ENCODE measurements around the gene SERPINB12. TPM values are rescaled to one million over a fixed set of nuclear protein-coding genes. Genes with fewer than 3 reads are reported as not detected.

SERPINB12 gene
- total RNA-seq, 1 experiment from 2014 or later = not detected

- DNase-seq (ENCODE audit: low read depth, low spot score) = no peak
- Histone ChIP-seq H3K9me3 (ENCODE audit: control insufficient read depth, insufficient read depth, low read depth, low read length) (no peaks in the 10 kb centered on the region), H3K27ac (ENCODE audit: low read length) (no peak overlapping the region), H3K36me3 (ENCODE audit: control insufficient read depth, insufficient read depth, low read length) (no peaks in the 10 kb centered on the region), H3K4me3 (ENCODE audit: low read depth in 2 of 2, low read length in 2 of 2) (no peak overlapping the region), H3K27me3 (ENCODE audit: control insufficient read depth, insufficient read depth, low read length) (no peaks in the 10 kb centered on the region), H3K4me1 (ENCODE audit: control insufficient read depth, insufficient read depth, low read length) (no peaks in the 10 kb centered on the region)
- intact Hi-C loops (cut with micrococcal nuclease; ENCODE audit: unreplicated experiment) (no loop called here), in situ Hi-C loops (cut with HindIII; ENCODE audit: low pct_unique_long_range_greater_than_20kb, low sequenced_read_pairs) (no loop called here)
- POLR2A ChIA-PET = no interaction called here
- ATAC-seq = no peak
- no TSS peak for BruUV-seq (replicated peaks)
- TF ChIP-seq, protein P1, sequence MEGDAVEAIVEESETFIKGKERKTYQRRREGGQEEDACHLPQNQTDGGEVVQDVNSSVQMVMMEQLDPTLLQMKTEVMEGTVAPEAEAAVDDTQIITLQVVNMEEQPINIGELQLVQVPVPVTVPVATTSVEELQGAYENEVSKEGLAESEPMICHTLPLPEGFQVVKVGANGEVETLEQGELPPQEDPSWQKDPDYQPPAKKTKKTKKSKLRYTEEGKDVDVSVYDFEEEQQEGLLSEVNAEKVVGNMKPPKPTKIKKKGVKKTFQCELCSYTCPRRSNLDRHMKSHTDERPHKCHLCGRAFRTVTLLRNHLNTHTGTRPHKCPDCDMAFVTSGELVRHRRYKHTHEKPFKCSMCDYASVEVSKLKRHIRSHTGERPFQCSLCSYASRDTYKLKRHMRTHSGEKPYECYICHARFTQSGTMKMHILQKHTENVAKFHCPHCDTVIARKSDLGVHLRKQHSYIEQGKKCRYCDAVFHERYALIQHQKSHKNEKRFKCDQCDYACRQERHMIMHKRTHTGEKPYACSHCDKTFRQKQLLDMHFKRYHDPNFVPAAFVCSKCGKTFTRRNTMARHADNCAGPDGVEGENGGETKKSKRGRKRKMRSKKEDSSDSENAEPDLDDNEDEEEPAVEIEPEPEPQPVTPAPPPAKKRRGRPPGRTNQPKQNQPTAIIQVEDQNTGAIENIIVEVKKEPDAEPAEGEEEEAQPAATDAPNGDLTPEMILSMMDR (IDR thresholded peaks at IDR 0.05) = no peak
- CTCF ChIA-PET = interaction anchor here (0.7 kb wide), 1 partner anchor 25 kb away, joined by 5 read pairs; no protein-coding TSS in a partner anchor
These were observed 62.8 kb downstream of the SERPINB12 start for GRCh38 chr18:63604791-63605567.

GRCh38 chr18:63606526-63606925 is 64.4 kb downstream of the SERPINB12 start:
- in situ Hi-C loops (cut with HindIII; ENCODE audit: low pct_unique_long_range_greater_than_20kb, low sequenced_read_pairs) = no loop called here
- H3K9me3 ChIP-seq (ENCODE audit: control insufficient read depth, insufficient read depth, low read depth, low read length) = no peaks in the 10 kb centered on the region
- H3K36me3 ChIP-seq (ENCODE audit: control insufficient read depth, insufficient read depth, low read length) = no peaks in the 10 kb centered on the region
- TF ChIP-seq, protein P1 (IDR thresholded peaks at IDR 0.05) = no peak
- TF ChIP-seq SIN3A (IDR thresholded peaks at IDR 0.05; ENCODE audit: borderline replicate concordance, insufficient read depth, low read depth, low read length) = no peak
- TF ChIP-seq POLR2AphosphoS5 (IDR thresholded peaks at IDR 0.05; ENCODE audit: low read depth, low read length) = no peak
- TF ChIP-seq REST (IDR thresholded peaks at IDR 0.05; ENCODE audit: insufficient read depth in 1 of 2, low read depth in 2 of 2, low read length in 1 of 2) = no peak
- TF ChIP-seq TCF7L2 (IDR thresholded peaks at IDR 0.05; ENCODE audit: low read depth, low read length) = no peak
- no peak for ATAC-seq
- no peaks in the 10 kb centered on the region for H3K4me1 ChIP-seq (ENCODE audit: control insufficient read depth, insufficient read depth, low read length)
- DNase-seq (ENCODE audit: low read depth, low spot score) = no peak
- ChIA-PET CTCF (no interaction called here), POLR2A (no interaction called here)
- no peaks in the 10 kb centered on the region for H3K27me3 ChIP-seq (ENCODE audit: control insufficient read depth, insufficient read depth, low read length)
- H3K27ac ChIP-seq (ENCODE audit: low read length) = no peak overlapping the region
- no TSS peak for BruUV-seq (replicated peaks)
- intact Hi-C loops (cut with micrococcal nuclease; ENCODE audit: unreplicated experiment) = no loop called here
- no peak overlapping the region for H3K4me3 ChIP-seq (ENCODE audit: low read depth in 2 of 2, low read length in 2 of 2)
